Measurements from ENCODE around the gene FARS2. TPM values are rescaled to one million over a fixed set of nuclear protein-coding genes. Genes with fewer than 3 reads are reported as not detected.

Gene FARS2
- total RNA-seq, 1 experiment from 2014 or later: 15.0 TPM

DNA sequence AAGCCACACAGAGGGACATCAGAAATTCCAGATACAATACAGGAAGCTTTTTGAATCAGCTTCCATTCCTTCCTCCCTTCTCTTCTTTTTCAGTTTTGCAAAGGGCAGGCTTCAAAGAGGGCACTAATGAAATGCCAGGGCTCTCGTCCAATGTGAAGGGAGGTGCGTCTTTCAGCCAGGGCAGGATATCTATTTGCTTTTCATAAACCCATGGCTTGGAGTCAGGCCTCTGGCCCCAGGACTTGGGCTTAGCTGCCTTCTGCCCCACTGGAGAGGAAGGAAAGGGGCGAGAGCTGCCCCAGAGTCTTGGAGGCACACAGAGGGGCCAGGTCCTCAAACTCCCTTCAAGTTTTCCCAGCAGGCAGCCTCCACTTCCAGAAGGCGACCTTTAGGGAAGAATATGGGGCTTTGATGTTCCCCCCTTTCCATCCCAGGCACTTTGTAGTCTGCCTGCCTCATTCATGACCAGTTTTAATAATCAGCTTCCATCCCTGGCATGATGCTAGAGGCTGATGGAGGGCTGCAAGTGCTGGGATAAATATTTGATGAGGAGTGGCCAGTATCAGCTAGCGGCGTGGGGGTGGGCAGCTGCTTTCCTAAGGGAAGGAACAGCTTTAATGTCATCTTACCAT, 510.6 kb downstream of the FARS2 start:
- Mint-ChIP-seq H3K4me1 (no peaks in the 10 kb centered on the region), H3K9me3 (peaks cover 23% of the 10 kb centered on the region), H3K36me3 (peaks cover 20% of the 10 kb centered on the region), H3K27ac (no peak overlapping the region), H3K4me3 (no peak overlapping the region), H3K27me3 (ENCODE audit: low read depth) (no peaks in the 10 kb centered on the region)
- TF ChIP-seq EMX1 (CRISPR knock-in tag; IDR thresholded peaks at IDR 0.05) (no peak), SP1 (CRISPR knock-in tag; conservative IDR thresholded peaks at IDR 0.05) (no peak), TCF7 (CRISPR knock-in tag; IDR thresholded peaks at IDR 0.05; ENCODE audit: low read depth) (no peak), ZNF671 (CRISPR knock-in tag; IDR thresholded peaks at IDR 0.05) (no peak), ETV6 (CRISPR knock-in tag; IDR thresholded peaks at IDR 0.05) (no peak), MYBL2 (CRISPR knock-in tag; IDR thresholded peaks at IDR 0.05) (no peak)
- TF ChIP-seq, protein P1, sequence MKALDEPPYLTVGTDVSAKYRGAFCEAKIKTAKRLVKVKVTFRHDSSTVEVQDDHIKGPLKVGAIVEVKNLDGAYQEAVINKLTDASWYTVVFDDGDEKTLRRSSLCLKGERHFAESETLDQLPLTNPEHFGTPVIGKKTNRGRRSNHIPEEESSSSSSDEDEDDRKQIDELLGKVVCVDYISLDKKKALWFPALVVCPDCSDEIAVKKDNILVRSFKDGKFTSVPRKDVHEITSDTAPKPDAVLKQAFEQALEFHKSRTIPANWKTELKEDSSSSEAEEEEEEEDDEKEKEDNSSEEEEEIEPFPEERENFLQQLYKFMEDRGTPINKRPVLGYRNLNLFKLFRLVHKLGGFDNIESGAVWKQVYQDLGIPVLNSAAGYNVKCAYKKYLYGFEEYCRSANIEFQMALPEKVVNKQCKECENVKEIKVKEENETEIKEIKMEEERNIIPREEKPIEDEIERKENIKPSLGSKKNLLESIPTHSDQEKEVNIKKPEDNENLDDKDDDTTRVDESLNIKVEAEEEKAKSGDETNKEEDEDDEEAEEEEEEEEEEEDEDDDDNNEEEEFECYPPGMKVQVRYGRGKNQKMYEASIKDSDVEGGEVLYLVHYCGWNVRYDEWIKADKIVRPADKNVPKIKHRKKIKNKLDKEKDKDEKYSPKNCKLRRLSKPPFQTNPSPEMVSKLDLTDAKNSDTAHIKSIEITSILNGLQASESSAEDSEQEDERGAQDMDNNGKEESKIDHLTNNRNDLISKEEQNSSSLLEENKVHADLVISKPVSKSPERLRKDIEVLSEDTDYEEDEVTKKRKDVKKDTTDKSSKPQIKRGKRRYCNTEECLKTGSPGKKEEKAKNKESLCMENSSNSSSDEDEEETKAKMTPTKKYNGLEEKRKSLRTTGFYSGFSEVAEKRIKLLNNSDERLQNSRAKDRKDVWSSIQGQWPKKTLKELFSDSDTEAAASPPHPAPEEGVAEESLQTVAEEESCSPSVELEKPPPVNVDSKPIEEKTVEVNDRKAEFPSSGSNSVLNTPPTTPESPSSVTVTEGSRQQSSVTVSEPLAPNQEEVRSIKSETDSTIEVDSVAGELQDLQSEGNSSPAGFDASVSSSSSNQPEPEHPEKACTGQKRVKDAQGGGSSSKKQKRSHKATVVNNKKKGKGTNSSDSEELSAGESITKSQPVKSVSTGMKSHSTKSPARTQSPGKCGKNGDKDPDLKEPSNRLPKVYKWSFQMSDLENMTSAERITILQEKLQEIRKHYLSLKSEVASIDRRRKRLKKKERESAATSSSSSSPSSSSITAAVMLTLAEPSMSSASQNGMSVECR (CRISPR knock-in tag; IDR thresholded peaks at IDR 0.05; ENCODE audit: borderline replicate concordance): no peak
- TF ChIP-seq, protein P2, sequence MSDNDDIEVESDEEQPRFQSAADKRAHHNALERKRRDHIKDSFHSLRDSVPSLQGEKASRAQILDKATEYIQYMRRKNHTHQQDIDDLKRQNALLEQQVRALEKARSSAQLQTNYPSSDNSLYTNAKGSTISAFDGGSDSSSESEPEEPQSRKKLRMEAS (CRISPR knock-in tag; IDR thresholded peaks at IDR 0.05): no peak
- TF ChIP-seq, protein P3, sequence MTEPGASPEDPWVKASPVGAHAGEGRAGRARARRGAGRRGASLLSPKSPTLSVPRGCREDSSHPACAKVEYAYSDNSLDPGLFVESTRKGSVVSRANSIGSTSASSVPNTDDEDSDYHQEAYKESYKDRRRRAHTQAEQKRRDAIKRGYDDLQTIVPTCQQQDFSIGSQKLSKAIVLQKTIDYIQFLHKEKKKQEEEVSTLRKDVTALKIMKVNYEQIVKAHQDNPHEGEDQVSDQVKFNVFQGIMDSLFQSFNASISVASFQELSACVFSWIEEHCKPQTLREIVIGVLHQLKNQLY (CRISPR knock-in tag; IDR thresholded peaks at IDR 0.05): no peak
- ChIA-PET CTCF (no interaction called here), POLR2A (no interaction called here)
- no peak for ATAC-seq
- no peak for DNase-seq (ENCODE audit: low spot score)

DNA sequence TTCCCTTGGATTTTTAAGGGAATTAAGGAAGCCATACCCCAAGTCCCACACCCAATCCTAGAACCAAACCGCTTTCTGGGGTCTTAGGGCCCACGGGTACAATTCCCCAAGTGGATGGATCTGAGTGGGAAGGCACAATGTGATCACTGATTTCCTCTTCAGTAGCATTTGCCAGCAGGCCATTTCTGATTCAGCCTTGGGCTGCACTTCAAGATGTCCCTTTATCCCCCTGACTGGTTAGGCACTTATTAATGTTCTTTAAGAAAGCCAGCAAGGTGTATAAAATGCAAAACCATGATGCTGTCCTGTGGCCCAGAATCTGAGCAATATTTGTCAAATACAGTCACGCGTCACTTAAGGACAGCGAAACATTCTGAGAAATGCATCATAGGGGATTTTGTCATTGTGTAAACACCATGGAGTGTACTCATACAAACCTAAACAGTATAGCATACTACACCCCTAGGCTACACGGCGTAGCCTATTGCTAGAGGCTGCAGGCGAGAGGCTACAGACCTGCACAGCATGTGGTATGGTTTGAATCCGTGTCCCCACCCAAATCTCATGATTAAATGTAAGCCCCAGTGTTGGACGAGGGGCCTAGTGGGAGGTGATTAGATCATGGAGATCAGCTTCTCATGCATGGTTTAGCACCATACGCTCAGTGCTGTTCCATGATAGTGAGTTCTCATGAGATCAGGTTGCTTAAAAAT, 511.3 kb downstream of the FARS2 start:
- TF ChIP-seq, protein P1 (CRISPR knock-in tag; IDR thresholded peaks at IDR 0.05; ENCODE audit: borderline replicate concordance): no peak
- TF ChIP-seq SP1 (CRISPR knock-in tag; conservative IDR thresholded peaks at IDR 0.05): no peak
- no peak for TF ChIP-seq IRF2 (CRISPR knock-in tag; IDR thresholded peaks at IDR 0.05; ENCODE audit: borderline replicate concordance, low read depth)
- TF ChIP-seq NR2C2 (CRISPR knock-in tag; IDR thresholded peaks at IDR 0.05): no peak
- no peak for TF ChIP-seq JAZF1 (CRISPR knock-in tag; IDR thresholded peaks at IDR 0.05)
- no peak for TF ChIP-seq SMAD4 (CRISPR knock-in tag; IDR thresholded peaks at IDR 0.05)
- no peak for TF ChIP-seq RORB (CRISPR knock-in tag; IDR thresholded peaks at IDR 0.05)
- TF ChIP-seq TEAD1 (CRISPR knock-in tag; IDR thresholded peaks at IDR 0.05): no peak
- TF ChIP-seq, protein P2 (CRISPR knock-in tag; IDR thresholded peaks at IDR 0.05): no peak
- TF ChIP-seq ELF4 (CRISPR knock-in tag; IDR thresholded peaks at IDR 0.05; ENCODE audit: low read depth): no peak
- TF ChIP-seq, protein P4, sequence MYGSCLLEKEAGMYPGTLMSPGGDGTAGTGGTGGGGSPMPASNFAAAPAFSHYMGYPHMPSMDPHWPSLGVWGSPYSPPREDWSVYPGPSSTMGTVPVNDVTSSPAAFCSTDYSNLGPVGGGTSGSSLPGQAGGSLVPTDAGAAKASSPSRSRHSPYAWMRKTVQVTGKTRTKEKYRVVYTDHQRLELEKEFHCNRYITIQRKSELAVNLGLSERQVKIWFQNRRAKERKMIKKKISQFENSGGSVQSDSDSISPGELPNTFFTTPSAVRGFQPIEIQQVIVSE (CRISPR knock-in tag; IDR thresholded peaks at IDR 0.05; ENCODE audit: borderline replicate concordance): no peak
- peaks cover 16% of the 10 kb centered on the region for H3K36me3 Mint-ChIP-seq
- POLR2A ChIA-PET: no interaction called here
- H3K27me3 Mint-ChIP-seq (ENCODE audit: low read depth): no peaks in the 10 kb centered on the region
- no peak overlapping the region for H3K4me3 Mint-ChIP-seq
- no peaks in the 10 kb centered on the region for H3K4me1 Mint-ChIP-seq
- H3K27ac Mint-ChIP-seq: no peak overlapping the region
- DNase-seq (ENCODE audit: low spot score): no peak
- ATAC-seq: no peak
- CTCF ChIA-PET: no interaction called here
- peaks cover 17% of the 10 kb centered on the region for H3K9me3 Mint-ChIP-seq

All from WTC11 (cell line).